Omental fat pad (tissue), 4 donors: ENCODE results near the gene ONECUT1. TPM values are rescaled to one million over a fixed set of nuclear protein-coding genes. Genes with fewer than 3 reads are reported as not detected.

ENCODE experiments used
- ATAC-seq: fragments of 150-250 bp; one replicate; pipeline ENCODE4 v1.9.1; 2016; ENCODE audit warnings: mild to moderate bottlenecking, moderate library complexity; ENCODE audit not compliant: low FRiP score
- DNase-seq: peaks from one replicate; pipeline ENCODE4 v3.0.0-alpha.2; 2019; ENCODE audit warnings: low spot score
- total RNA-seq, 4 donors: library from RNA; depleted of rRNA; stranded (reverse); fragments of >200 nt; gene quantifications; one replicate each; pipeline ENCODE4 v1.1.0, GENCODE V29; 2016
- TF ChIP-seq, protein P1 (sequence below), 3 donors: fragments of 450-650 bp; IDR thresholded peaks; one replicate each; pipeline ENCODE4 v1.5.1; 2016 to 2017; ENCODE audit warnings: antibody characterized with exemption in 3 of 3, mild to moderate bottlenecking in 3 of 3, moderate library complexity in 2 of 3

The ONECUT1 gene
- total RNA-seq, 4 donors from 2014 or later = 0.38 TPM; not detected in 3

DNA sequence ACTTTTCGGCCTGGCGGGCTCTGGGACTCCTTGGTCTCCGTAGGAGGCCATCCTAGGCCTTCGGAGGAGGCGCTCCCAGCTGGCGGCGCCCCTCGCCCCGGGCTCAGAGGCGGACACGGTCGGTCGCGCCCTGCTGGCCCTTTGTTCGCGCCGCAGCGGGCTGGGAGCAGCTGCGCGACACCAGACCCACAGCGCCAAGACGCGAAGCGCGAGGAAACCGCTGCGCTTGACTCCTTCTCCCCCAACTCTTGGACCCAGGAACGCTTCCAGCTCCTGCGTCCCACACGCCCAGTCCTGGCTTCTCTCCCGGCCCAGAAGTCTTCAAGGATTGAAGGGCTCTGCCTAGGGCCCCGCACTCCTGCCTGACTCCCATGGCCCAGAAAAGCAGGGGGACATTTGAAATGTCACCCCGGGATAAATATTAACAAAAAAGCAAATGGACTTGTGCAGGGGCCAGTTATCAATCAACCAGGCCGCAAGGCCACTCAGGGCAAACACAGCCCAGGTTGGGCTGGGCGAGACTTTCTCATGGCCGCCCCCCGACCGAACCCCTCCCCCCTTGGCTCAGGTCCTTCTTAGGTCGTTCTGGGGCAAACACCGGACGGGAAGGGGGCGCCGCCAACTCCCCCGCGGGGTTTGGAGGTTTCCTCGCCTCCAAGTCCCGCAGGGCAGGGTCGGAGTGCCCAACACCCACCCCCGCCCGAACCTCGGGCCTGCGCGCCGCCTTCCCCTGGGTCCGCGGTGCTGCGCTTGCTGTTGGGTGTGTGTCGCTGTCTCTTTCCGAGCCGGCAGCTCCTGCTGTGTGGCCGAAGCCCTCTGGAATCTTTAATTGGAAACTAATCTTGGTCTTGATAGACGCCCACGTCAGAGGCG is 5.1 kb downstream of the ONECUT1 start:
- DNase-seq = no peak
- no peak for ATAC-seq
- TF ChIP-seq, protein P1, sequence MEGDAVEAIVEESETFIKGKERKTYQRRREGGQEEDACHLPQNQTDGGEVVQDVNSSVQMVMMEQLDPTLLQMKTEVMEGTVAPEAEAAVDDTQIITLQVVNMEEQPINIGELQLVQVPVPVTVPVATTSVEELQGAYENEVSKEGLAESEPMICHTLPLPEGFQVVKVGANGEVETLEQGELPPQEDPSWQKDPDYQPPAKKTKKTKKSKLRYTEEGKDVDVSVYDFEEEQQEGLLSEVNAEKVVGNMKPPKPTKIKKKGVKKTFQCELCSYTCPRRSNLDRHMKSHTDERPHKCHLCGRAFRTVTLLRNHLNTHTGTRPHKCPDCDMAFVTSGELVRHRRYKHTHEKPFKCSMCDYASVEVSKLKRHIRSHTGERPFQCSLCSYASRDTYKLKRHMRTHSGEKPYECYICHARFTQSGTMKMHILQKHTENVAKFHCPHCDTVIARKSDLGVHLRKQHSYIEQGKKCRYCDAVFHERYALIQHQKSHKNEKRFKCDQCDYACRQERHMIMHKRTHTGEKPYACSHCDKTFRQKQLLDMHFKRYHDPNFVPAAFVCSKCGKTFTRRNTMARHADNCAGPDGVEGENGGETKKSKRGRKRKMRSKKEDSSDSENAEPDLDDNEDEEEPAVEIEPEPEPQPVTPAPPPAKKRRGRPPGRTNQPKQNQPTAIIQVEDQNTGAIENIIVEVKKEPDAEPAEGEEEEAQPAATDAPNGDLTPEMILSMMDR (IDR thresholded peaks at IDR 0.05) = no peak

DNA sequence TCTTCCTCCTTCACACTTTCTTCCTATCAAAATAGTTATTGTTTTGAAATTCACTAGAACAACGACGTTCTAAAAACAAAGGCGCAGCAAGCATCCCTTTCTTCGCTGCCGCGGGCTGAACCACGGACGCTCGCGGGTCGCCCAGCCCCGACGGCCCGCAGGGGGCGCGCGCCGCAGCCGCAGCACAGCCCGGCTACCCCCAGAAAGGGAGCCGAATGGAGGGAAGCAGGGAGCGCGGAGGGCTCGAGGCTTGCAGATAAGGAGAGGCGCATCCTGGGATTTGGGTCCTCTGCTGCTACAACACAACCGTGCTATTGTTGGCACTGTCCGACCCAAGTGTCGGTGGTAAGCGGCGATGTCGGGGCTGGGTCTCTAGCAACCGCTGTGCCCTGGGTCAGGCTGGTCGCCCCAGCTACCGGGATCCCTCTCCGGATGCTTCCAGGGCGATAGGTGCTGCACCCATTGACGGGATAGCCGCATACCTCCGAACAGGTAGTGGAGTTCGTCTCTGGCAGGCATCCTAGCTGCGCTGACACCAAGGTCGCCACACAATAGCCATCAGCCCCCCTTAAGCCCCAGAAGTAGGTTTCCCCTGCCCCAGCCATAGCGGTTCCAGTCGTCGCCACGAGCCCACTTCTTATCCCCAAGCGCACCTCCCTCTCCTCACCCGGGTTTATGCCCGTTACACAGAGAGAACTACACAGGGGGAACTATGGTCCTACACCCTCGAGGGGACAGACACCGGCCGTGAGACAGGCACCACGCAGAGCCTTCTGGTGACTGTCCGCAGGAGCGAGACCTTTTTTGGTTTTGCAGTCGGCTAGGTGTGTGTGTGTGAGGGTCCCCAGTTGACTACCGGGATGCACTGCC is 6.0 kb downstream of the ONECUT1 start:
- ATAC-seq (no peak), DNase-seq (no peak)
- TF ChIP-seq, protein P1 (IDR thresholded peaks at IDR 0.05) = no peak

DNA sequence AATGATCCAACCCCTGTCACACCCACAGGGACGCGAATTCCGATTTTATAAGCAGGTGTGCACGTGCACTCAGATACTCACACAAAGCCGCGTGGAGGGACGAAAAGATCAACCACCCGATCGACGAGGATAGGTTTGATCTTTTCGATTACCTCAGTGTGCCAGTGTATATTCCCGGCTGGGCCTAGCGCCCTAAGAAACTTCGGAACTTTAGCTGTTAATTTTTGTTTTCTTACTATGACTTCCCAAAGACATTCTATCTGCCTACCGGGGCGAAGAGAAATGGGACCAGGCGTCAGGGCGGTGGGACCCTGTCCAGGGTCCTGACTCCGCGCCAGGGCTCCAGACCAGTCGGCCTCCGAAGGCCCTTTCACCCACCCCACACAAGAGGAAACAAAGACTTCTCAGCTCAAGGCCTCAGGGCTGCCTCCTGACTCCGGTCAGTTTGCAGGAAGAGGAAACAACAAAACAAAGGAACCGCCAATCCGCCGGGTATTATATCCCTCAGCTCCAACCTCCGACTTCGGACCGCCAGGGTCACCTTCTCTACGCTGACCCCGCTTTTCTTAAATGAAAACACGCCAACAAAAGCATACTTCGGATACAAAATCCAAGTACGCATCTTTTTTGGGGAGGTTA is 6.8 kb downstream of the ONECUT1 start:
- TF ChIP-seq, protein P1 (IDR thresholded peaks at IDR 0.05) = no peak
- ATAC-seq (no peak), DNase-seq (no peak)

GRCh38 chr15:52782514-52782913 is 7.6 kb downstream of the ONECUT1 start:
- TF ChIP-seq, protein P1 (IDR thresholded peaks at IDR 0.05) = no peak
- DNase-seq (no peak), ATAC-seq (no peak)

DNA sequence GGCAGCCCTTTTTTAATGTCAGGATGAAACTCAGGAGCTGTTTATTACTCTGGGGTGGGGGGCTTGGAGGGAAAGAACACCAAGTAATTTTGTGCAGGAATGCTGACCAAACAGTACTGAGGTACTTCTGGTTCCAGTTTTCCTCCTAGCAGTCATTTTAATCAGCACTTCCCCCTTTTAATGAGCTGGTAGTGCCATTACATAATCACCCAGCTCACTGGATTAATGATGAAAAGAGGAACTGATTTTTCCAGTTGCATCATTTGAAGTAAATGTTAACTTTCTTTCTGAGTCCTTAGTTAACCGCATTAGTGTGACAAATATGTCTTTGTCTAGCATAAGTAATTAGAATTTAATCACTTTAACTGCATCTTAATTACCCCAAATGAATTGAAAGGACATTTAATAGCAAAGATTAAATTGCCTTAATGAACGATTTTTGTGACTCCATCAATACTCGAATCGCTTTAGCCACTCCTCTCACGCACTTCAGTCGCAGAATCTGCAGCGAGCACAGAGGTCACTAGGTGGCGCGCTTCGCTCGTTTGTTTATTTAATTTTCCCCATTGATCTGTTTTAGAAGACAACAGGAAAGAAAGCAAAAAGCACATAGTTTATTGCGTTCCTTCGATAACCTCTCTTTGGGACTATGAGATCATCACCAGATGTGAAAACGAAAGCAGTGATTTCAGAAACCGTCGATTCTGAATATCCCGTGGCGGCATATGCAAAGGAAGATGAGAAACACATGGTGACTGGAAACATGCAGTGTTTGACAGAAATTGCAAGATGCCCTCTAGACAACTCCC is 9.8 kb downstream of the ONECUT1 start:
- TF ChIP-seq, protein P1 (IDR thresholded peaks at IDR 0.05) = peak in 2 of 3 donors; percentile 29 to 56
- peak; percentile 42 for DNase-seq
- no peak for ATAC-seq

DNA sequence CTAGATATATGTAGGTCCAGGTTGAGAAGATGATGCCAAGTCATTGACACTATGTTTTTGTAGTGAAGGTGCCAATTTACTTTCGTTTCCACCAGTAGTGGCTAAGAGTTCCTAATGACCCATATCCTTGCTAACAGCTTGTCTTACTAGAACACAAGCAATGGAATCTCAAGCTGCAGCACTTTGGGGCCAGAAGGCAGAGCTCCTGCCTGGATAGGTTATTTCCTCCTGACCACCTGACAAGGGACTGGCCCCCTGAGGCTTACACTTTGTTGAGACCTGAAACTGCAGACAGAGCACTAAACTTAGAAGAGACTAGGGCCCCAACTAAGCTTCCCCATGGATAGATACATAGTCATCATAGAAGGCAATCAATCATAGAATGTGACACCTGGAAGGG is 11.7 kb downstream of the ONECUT1 start:
- DNase-seq (no peak), ATAC-seq (no peak)
- TF ChIP-seq, protein P1 (IDR thresholded peaks at IDR 0.05) = no peak
